HepG2 (cell line): Measurements from ENCODE around the gene KLF9. TPM values are rescaled to one million over a fixed set of nuclear protein-coding genes. Genes with fewer than 3 reads are reported as not detected.
A peak's percentile ranks its signal among the peaks of the same experiment; 100 is the strongest.

Experiments
- FOXK1 ChIP-seq: sonication (generic); formaldehyde crosslinking; IDR thresholded peaks from 2 replicates; pipeline ENCODE4 v1.4.0; 2020; ENCODE audit warnings: low read depth, missing genetic modification reagents, borderline replicate concordance
- FOXK2 ChIP-seq: fragments of 450-650 bp; IDR thresholded peaks from 2 replicates; pipeline ENCODE4 v1.6.1; 2016
- FOXO4 ChIP-seq: sonication (generic); formaldehyde crosslinking; conservative IDR thresholded peaks from 2 replicates; pipeline ENCODE4 v1.8.1; 2023; ENCODE audit warnings: missing genetic modification reagents
- IKZF5 ChIP-seq: IDR thresholded peaks from 2 replicates; pipeline ENCODE4 v1.6.1; 2018; ENCODE audit warnings: missing genetic modification reagents, mild to moderate bottlenecking, missing compliant biosample characterization
- KDM3A ChIP-seq: IDR thresholded peaks from 2 replicates; pipeline ENCODE4 v1.6.1; 2018; ENCODE audit warnings: low read depth, missing compliant biosample characterization
- MYPOP ChIP-seq: sonication (generic); formaldehyde crosslinking; IDR thresholded peaks from 2 replicates; pipeline ENCODE4 v1.8.1; 2023; ENCODE audit warnings: mild to moderate bottlenecking, moderate library complexity, missing genetic modification reagents
- POLR2G ChIP-seq: fragments of 200-400 bp; formaldehyde crosslinking; IDR thresholded peaks from 2 replicates; pipeline ENCODE4 v1.6.1; 2018; ENCODE audit warnings: mild to moderate bottlenecking, low read depth, low read length, moderate library complexity
- RARA ChIP-seq: IDR thresholded peaks from 2 replicates; pipeline ENCODE4 v1.6.1; 2016; ENCODE audit warnings: missing genetic modification reagents, missing compliant biosample characterization
- RXRB ChIP-seq: IDR thresholded peaks from 2 replicates; pipeline ENCODE4 v1.6.1; 2016; ENCODE audit warnings: borderline replicate concordance, missing genetic modification reagents, missing compliant biosample characterization
- SMAD1 ChIP-seq: sonication (generic); formaldehyde crosslinking; IDR thresholded peaks from 2 replicates; pipeline ENCODE4 v1.4.0; 2020; ENCODE audit warnings: missing genetic modification reagents, low read depth, mild to moderate bottlenecking, borderline replicate concordance
- SRSF1 ChIP-seq: fragments of 200-400 bp; formaldehyde crosslinking; optimal IDR thresholded peaks from 2 replicates; pipeline ENCODE3; 2017; ENCODE audit warnings: mild to moderate bottlenecking, low read depth, low read length, moderate library complexity
- STAT5B ChIP-seq: sonication (generic); formaldehyde crosslinking; IDR thresholded peaks from 2 replicates; pipeline ENCODE4 v1.4.0; 2020; ENCODE audit warnings: missing genetic modification reagents
- THRA ChIP-seq: sonication (generic); formaldehyde crosslinking; IDR thresholded peaks from 2 replicates; pipeline ENCODE4 v1.4.0; 2020; ENCODE audit warnings: missing genetic modification reagents, borderline replicate concordance
- ZC3H13 ChIP-seq: sonication (generic); formaldehyde crosslinking; IDR thresholded peaks from 2 replicates; pipeline ENCODE4 v1.8.1; 2023; ENCODE audit warnings: mild to moderate bottlenecking, missing genetic modification reagents, moderate library complexity
- ZFP36L1 ChIP-seq: sonication (generic); formaldehyde crosslinking; IDR thresholded peaks from 2 replicates; pipeline ENCODE4 v1.8.0; 2022; ENCODE audit warnings: mild to moderate bottlenecking, missing genetic modification reagents, moderate library complexity
- ZFX ChIP-seq: sonication (generic); formaldehyde crosslinking; IDR thresholded peaks from 2 replicates; pipeline ENCODE4 v1.4.0; 2020; ENCODE audit warnings: mild to moderate bottlenecking, low read depth, missing genetic modification reagents, moderate library complexity
- ZNF142 ChIP-seq: sonication (generic); formaldehyde crosslinking; IDR thresholded peaks from 2 replicates; pipeline ENCODE4 v1.4.0; 2020; ENCODE audit warnings: missing genetic modification reagents
- ZNF761 ChIP-seq: sonication (generic); formaldehyde crosslinking; conservative IDR thresholded peaks from 2 replicates; pipeline ENCODE4 v1.4.0; 2020; ENCODE audit warnings: mild to moderate bottlenecking, missing genetic modification reagents
- polyA plus RNA-seq, 8 experiments: library from polyadenylated mRNA; depleted of rRNA in 3 of 8; stranded (reverse) in 7 of 8; unstranded in 1 of 8; fragments of >200 nt; fragmentation: Illumina TruSeq in 4 of 8; extraction: Trizol in 4 of 8; gene quantifications; 2 replicates each; pipeline versions ENCODE4 v1.2.1 to v1.2.3, GENCODE V29; 2011 to 2016; ENCODE audit warnings: low read depth in 4 of 8, missing spikeins in 1 of 8, mixed read lengths in 1 of 8; ENCODE audit not compliant: insufficient read depth in 1 of 8
- total RNA-seq, 5 experiments: library from RNA; depleted of rRNA; stranded (reverse); fragments of >200 nt; fragmentation: Illumina TruSeq; extraction: Trizol; gene quantifications; 2 replicates each; pipeline ENCODE4 v1.2.3, GENCODE V29; 2016; ENCODE audit warnings: low read depth in 1 of 5

KLF9 gene
- total and polyA plus RNA-seq, 2 of the 13 experiments (the other 11 are each of a cell fraction or from before 2014, with no cell fraction given): 5.7 to 7.2 TPM

- TF ChIP-seq MYPOP (CRISPR knock-in tag): peak; percentile 40; the same call in 1 of the 2 replicates
- TF ChIP-seq THRA: peak; percentile 93
- TF ChIP-seq IKZF5: peak; percentile 52; the same call in 1 of the 2 replicates
- no peak for TF ChIP-seq STAT5B
- TF ChIP-seq POLR2G: peak; percentile 88
- peak; percentile 65; the same call in 1 of the 2 replicates for TF ChIP-seq FOXK1
- no peak for TF ChIP-seq SMAD1 (CRISPR knock-in tag)
- TF ChIP-seq RARA (CRISPR knock-in tag): peak; percentile 53; the same call in 1 of the 2 replicates
- no peak for TF ChIP-seq ZC3H13 (CRISPR knock-in tag)
- no peak for TF ChIP-seq SRSF1
- peak; percentile 89 for TF ChIP-seq FOXK2
- TF ChIP-seq KDM3A (CRISPR knock-in tag): 0 out of 2 replicates have a peak, but pooled peaks have one; percentile 19
- TF ChIP-seq ZNF761 (CRISPR knock-in tag): no peak; the same call in 1 of the 2 replicates
- TF ChIP-seq ZFP36L1 (CRISPR knock-in tag): no peak
- peak; percentile 75 for TF ChIP-seq ZFX (CRISPR knock-in tag)
- peak; percentile 83 for TF ChIP-seq RXRB
- no peak for TF ChIP-seq ZNF142 (CRISPR knock-in tag)
- TF ChIP-seq FOXO4 (CRISPR knock-in tag): no peak
These were observed 6.2 kb upstream of the KLF9 start (continued) for GRCh38 chr9:70420441-70421271.
